Breast epithelium (tissue), 3 donors: ENCODE measurements around the gene RYR1.

Source experiments
- CTCF ChIP-seq, 3 donors: fragments of 450-650 bp; IDR thresholded peaks; one replicate each; pipeline ENCODE4 v1.5.1; 2016 to 2017; ENCODE audit warnings: antibody characterized with exemption in 3 of 3, mild to moderate bottlenecking in 3 of 3, moderate library complexity in 3 of 3
- POLR2A ChIP-seq: fragments of 450-650 bp; IDR thresholded peaks from one replicate; pipeline ENCODE4 v1.6.1; 2016; ENCODE audit warnings: antibody characterized with exemption, mild to moderate bottlenecking, moderate library complexity
- POLR2AphosphoS5 ChIP-seq, 3 donors: sonication (generic); formaldehyde crosslinking; IDR thresholded peaks; one replicate each; pipeline ENCODE4 v1.6.1; 2017; ENCODE audit warnings: antibody characterized with exemption in 3 of 3

DNA sequence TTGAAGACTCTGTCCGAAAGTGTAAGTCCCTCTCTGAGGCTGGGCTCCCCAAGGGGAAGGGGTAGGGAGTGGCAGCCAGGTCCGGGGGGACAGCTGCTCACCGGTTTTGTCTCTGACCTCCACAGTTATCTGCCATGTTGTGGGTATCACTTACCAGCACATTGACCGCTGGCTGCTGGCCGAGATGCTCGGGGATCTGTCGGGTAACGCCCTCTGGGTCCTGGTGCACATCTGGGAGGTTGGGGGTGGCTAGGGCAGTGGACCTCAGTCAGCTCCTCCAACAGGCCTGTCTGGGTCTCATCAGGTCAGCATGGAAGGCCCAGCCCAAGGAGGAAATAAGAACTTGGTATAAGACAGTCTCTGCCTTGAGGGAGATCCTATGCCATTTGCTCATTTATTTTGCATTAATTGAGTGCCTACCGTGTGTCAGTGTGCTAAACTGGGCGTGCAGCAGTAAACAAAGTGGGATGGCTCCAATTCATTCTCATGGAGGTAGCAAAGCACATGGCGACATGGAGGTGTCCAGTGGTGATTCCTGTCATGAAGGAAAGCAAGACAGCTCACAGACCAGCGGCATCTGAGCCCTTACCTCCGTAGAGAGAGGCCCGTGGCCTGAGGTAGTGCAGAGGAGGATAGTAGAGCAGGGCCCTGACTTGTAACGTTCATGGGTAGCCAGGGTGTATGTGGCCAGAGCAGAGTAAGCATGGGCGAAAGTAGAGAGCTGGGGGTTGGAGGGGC, 199.2 kb downstream of the RYR1 start:
- TF ChIP-seq CTCF (IDR thresholded peaks at IDR 0.05) (no peak), POLR2AphosphoS5 (IDR thresholded peaks at IDR 0.05) (no peak), POLR2A (no peak)
